GM23338 (cell line): ENCODE data around the gene BCAR3.

Experiments used
- CREB1 ChIP-seq: fragments of 250-450 bp; sonication (Bioruptor Pico); IDR thresholded peaks from 2 replicates; pipeline ENCODE4 v1.5.0; 2020; ENCODE audit warnings: low read depth, mild to moderate bottlenecking, moderate library complexity
- EZH2 ChIP-seq: fragments of 200-600 bp; sonication (generic); IDR thresholded peaks from one replicate; pipeline ENCODE4 v1.8.0; 2017; ENCODE audit warnings: antibody characterized with exemption, mild to moderate bottlenecking, low read depth; ENCODE audit not compliant: unreplicated experiment
- EZH2phosphoT487 ChIP-seq: fragments of 200-600 bp; sonication (generic); IDR thresholded peaks from one replicate; pipeline ENCODE4 v1.8.1; 2018; ENCODE audit warnings: antibody characterized with exemption; ENCODE audit not compliant: unreplicated experiment
- JUNB ChIP-seq: IDR thresholded peaks from one replicate; pipeline ENCODE4 v1.6.1; 2016; ENCODE audit warnings: antibody characterized with exemption; ENCODE audit not compliant: unreplicated experiment
- NANOG ChIP-seq: IDR thresholded peaks from 2 replicates; pipeline ENCODE4 v1.6.1; 2016; ENCODE audit warnings: antibody characterized with exemption, borderline replicate concordance
- POLR2AphosphoS5 ChIP-seq: IDR thresholded peaks from 2 replicates; pipeline ENCODE4 v1.6.1; 2016; ENCODE audit warnings: antibody characterized with exemption, low read depth
- ZNF114 ChIP-seq: fragments of 250-450 bp; sonication (Bioruptor Pico); IDR thresholded peaks from 2 replicates; pipeline ENCODE4 v1.5.0; 2020; ENCODE audit warnings: mild to moderate bottlenecking, moderate library complexity
- TF ChIP-seq, protein P1 (sequence below), 2 experiments: fragments of 200-600 bp in 1 of 2; sonication (generic) in 1 of 2; conservative IDR thresholded peaks; 2 replicates each; pipeline versions ENCODE4 v1.5.1 to v1.6.1; 2016 to 2017; ENCODE audit warnings: antibody characterized with exemption in 2 of 2, low read depth in 2 of 2, mild to moderate bottlenecking in 2 of 2, moderate library complexity in 1 of 2
- TF ChIP-seq, protein P2 (sequence below): IDR thresholded peaks from one replicate; pipeline ENCODE4 v1.6.1; 2018; ENCODE audit warnings: antibody characterized with exemption; ENCODE audit not compliant: unreplicated experiment
- TF ChIP-seq, protein P3 (sequence below): fragments of 250-450 bp; sonication (Bioruptor Pico); IDR thresholded peaks from 2 replicates; pipeline ENCODE4 v1.5.0; 2020; ENCODE audit warnings: mild to moderate bottlenecking, moderate library complexity

DNA sequence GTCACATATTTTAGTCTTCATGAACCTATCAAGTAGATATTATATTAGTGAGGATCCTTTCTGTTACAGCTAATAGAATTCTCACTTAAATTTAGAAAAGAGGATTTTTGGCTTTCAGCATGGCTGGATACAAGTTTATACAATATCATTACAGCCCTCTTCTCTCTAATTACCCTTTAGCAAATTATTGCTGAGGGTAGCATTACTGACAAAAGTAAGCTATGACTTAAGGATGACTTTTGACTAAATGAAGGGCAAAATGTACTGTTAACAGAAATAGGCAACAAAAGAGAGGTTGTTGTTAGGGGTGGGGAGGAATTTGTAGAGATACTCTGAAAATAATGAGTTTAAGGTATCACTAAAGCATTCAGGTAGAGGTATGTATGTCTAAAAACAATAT lies 148.0 kb downstream of the BCAR3 start:
- no peak for TF ChIP-seq POLR2AphosphoS5
- TF ChIP-seq, protein P1, sequence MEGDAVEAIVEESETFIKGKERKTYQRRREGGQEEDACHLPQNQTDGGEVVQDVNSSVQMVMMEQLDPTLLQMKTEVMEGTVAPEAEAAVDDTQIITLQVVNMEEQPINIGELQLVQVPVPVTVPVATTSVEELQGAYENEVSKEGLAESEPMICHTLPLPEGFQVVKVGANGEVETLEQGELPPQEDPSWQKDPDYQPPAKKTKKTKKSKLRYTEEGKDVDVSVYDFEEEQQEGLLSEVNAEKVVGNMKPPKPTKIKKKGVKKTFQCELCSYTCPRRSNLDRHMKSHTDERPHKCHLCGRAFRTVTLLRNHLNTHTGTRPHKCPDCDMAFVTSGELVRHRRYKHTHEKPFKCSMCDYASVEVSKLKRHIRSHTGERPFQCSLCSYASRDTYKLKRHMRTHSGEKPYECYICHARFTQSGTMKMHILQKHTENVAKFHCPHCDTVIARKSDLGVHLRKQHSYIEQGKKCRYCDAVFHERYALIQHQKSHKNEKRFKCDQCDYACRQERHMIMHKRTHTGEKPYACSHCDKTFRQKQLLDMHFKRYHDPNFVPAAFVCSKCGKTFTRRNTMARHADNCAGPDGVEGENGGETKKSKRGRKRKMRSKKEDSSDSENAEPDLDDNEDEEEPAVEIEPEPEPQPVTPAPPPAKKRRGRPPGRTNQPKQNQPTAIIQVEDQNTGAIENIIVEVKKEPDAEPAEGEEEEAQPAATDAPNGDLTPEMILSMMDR (conservative IDR thresholded peaks at IDR 0.05; ENCODE audit: low read depth in 2 of 2), result no peak
- TF ChIP-seq, protein P2, sequence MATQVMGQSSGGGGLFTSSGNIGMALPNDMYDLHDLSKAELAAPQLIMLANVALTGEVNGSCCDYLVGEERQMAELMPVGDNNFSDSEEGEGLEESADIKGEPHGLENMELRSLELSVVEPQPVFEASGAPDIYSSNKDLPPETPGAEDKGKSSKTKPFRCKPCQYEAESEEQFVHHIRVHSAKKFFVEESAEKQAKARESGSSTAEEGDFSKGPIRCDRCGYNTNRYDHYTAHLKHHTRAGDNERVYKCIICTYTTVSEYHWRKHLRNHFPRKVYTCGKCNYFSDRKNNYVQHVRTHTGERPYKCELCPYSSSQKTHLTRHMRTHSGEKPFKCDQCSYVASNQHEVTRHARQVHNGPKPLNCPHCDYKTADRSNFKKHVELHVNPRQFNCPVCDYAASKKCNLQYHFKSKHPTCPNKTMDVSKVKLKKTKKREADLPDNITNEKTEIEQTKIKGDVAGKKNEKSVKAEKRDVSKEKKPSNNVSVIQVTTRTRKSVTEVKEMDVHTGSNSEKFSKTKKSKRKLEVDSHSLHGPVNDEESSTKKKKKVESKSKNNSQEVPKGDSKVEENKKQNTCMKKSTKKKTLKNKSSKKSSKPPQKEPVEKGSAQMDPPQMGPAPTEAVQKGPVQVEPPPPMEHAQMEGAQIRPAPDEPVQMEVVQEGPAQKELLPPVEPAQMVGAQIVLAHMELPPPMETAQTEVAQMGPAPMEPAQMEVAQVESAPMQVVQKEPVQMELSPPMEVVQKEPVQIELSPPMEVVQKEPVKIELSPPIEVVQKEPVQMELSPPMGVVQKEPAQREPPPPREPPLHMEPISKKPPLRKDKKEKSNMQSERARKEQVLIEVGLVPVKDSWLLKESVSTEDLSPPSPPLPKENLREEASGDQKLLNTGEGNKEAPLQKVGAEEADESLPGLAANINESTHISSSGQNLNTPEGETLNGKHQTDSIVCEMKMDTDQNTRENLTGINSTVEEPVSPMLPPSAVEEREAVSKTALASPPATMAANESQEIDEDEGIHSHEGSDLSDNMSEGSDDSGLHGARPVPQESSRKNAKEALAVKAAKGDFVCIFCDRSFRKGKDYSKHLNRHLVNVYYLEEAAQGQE, result no peak
- TF ChIP-seq EZH2, result no peak
- TF ChIP-seq CREB1 (CRISPR knock-in tag), result no peak
- TF ChIP-seq, protein P3, sequence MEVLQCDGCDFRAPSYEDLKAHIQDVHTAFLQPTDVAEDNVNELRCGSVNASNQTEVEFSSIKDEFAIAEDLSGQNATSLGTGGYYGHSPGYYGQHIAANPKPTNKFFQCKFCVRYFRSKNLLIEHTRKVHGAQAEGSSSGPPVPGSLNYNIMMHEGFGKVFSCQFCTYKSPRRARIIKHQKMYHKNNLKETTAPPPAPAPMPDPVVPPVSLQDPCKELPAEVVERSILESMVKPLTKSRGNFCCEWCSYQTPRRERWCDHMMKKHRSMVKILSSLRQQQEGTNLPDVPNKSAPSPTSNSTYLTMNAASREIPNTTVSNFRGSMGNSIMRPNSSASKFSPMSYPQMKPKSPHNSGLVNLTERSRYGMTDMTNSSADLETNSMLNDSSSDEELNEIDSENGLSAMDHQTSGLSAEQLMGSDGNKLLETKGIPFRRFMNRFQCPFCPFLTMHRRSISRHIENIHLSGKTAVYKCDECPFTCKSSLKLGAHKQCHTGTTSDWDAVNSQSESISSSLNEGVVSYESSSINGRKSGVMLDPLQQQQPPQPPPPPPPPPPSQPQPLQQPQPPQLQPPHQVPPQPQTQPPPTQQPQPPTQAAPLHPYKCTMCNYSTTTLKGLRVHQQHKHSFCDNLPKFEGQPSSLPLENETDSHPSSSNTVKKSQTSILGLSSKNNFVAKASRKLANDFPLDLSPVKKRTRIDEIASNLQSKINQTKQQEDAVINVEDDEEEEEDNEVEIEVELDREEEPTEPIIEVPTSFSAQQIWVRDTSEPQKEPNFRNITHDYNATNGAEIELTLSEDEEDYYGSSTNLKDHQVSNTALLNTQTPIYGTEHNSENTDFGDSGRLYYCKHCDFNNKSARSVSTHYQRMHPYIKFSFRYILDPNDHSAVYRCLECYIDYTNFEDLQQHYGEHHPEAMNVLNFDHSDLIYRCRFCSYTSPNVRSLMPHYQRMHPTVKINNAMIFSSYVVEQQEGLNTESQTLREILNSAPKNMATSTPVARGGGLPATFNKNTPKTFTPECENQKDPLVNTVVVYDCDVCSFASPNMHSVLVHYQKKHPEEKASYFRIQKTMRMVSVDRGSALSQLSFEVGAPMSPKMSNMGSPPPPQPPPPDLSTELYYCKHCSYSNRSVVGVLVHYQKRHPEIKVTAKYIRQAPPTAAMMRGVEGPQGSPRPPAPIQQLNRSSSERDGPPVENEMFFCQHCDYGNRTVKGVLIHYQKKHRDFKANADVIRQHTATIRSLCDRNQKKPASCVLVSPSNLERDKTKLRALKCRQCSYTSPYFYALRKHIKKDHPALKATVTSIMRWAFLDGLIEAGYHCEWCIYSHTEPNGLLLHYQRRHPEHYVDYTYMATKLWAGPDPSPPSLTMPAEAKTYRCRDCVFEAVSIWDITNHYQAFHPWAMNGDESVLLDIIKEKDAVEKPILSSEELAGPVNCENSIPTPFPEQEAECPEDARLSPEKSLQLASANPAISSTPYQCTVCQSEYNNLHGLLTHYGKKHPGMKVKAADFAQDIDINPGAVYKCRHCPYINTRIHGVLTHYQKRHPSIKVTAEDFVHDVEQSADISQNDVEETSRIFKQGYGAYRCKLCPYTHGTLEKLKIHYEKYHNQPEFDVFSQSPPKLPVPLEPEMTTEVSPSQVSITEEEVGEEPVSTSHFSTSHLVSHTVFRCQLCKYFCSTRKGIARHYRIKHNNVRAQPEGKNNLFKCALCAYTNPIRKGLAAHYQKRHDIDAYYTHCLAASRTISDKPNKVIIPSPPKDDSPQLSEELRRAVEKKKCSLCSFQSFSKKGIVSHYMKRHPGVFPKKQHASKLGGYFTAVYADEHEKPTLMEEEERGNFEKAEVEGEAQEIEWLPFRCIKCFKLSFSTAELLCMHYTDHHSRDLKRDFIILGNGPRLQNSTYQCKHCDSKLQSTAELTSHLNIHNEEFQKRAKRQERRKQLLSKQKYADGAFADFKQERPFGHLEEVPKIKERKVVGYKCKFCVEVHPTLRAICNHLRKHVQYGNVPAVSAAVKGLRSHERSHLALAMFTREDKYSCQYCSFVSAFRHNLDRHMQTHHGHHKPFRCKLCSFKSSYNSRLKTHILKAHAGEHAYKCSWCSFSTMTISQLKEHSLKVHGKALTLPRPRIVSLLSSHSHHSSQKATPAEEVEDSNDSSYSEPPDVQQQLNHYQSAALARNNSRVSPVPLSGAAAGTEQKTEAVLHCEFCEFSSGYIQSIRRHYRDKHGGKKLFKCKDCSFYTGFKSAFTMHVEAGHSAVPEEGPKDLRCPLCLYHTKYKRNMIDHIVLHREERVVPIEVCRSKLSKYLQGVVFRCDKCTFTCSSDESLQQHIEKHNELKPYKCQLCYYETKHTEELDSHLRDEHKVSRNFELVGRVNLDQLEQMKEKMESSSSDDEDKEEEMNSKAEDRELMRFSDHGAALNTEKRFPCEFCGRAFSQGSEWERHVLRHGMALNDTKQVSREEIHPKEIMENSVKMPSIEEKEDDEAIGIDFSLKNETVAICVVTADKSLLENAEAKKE (CRISPR knock-in tag), result no peak
- TF ChIP-seq JUNB, result no peak
- TF ChIP-seq NANOG, result no peak
- no peak for TF ChIP-seq ZNF114 (CRISPR knock-in tag)
- no peak for TF ChIP-seq EZH2phosphoT487
